GM19438 (cell line): ENCODE data around the gene VPS4A.
"Not testable (repeated sequence)": the region's sequence is repeated elsewhere in the genome, so short reads cannot be mapped to it uniquely, and the experiment has no call there.

ENCODE experiments used
- ATAC-seq: cut with Tn5 transposase; IDR thresholded peaks from one replicate; pipeline ENCODE4 v1.9.1; 2021; ENCODE audit warnings: low read depth; ENCODE audit not compliant: unreplicated experiment

The VPS4A gene

DNA sequence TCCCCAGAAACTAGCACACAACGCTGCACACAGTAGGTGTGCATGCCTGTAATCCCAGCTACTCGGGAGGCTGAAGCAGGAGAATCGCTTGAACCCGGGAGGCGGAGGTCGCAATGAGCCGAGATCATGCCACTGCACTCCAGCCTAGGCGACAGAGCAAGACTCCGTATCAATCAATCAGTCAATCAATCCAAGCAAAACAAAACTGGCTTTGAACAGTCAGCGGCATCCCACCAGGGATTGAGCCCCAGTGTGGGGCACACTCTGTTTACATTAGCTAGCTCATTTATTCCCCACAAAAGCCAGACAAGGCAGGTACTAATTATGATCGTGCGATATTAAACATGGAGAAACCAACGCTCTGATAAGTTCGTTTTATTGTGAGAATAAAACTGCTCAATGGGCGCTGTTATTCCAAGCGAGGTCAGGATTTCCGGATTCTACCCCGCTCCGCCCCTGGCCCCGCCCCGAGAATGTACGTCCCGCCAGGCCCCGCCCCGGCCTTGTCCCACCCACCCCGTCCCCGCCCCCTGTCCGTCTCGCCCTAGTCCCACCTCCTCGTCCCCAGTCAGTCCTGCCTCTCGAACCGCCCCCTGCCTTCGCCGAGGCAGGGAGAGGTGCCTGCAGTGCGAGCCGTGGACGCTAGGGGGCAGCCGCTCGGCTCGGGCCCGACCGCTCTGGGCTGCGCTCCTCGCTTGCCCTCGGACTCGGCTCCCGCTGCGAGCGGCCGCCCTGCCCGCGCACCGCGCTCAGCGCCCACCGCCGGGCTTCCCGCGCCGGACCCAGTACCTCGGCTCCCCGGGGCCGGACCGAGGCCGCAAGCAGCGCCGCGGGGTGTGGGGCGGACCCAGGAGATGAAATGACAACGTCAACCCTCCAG lies at the start of gene VPS4A:
Gene VPS4A (plus strand): TSS at position 698 of the 880 bp plus-strand sequence. CDS start 162 bp downstream, at position 860.
- peak; percentile 93 for ATAC-seq

DNA sequence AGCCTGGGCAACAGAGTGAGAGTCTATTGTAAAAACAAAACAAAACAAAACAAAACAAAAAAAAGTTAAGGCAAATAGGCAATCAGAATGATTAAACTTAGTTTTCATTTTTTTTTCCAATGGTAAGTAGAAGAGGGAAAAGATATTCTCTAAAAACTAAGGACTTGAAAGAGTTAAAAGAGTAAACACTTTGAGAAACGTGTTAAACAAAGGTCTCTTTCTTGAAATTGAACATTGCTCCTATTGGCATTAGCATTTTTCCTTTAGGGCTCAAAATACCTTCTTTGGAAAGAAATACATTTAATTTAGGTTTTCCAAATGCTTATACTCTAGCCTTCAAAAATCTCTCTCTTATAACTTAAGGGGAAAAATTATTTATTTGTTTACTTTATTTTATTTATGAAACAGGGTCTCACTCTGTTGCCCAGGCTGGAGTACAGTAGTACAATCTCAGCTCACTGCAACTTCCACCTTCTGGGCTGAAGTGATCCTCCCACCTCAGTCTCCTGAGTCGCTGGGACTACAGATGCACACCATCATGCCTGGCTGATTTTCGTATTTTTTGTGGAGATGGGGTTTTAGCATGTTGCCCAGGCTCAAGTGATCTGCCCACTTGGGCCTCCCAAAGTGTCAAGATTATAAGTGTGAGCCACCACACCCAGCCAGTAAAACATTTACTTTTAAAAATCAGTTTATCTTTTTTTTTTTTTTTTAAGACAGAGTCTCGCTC lies 44.7 kb upstream of the VPS4A start:
- ATAC-seq: no peak

DNA sequence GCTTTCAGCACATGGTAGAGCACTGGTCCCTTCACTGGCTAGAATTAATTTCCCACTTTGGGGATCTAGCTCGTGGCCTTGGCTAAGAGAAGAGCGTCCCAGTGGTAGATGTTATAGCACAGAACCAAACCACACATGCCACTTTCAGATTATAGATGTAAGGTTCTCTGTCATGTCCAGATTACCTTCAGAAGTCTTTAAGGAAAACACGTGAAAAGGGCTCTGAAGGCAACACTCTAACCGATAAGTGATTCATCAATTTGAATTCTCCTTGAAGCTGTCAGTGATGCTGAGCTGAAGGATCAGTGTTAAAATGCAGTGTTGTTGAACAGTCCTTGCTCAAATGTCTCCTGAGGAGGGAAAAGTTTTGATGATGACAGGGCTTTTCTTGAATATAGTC lies 43.5 kb upstream of the VPS4A start:
- no peak for ATAC-seq

DNA sequence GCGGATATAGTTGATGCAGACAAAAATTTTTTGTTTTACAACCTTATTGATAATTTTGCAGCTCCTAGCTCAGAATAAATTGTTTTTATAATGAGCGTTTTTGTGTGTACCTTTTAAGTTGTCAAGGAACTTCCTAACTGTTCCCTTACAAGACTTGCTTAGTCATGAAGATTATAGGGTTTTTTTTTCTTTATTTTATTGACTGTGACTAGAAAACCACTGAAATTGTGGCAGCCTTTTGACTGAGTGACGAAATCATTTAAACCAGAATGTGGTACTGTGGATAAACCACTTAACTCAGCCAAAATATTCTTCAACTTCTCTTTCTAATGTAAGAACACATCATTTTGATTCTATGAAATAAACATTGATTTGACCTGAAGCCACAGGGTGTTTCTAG lies 40.8 kb upstream of the VPS4A start:
- ATAC-seq: no peak

DNA sequence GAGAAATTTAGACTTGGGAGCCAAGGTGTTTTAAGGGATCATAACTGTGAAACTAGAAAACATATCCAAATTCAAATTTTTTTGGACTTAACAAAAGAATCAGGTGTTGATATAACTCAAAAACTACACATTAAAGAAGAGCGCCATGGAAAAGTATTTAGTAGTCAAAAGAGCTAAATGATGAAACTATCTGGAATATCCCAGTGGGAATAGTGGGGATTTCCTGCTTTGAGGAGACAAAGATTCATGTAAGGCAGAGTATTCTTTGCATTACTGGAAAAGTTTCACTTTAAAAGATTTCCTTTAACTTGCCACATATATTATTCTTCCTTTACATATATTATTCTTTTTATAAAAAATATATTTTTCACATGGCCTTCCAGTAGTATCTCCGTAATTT lies 40.3 kb upstream of the VPS4A start:
- ATAC-seq: no peak

DNA sequence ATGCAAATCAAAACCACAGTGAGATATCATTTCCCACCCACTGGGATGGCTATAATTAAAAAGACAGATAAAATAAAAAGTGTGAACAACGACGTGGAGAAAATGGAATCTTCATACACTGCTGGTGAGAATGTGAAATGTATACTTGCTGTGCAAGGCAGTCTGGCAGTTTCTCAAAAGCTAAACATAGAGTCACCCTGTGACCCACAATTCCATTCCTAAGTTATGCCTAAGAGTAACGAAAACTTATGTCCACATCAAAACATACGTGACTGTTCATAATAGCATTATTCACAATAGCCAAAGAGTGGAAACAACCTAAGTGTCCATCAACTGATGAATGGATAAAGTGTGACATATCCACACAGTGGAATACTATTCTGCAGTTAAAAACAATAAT lies 38.1 kb upstream of the VPS4A start:
- ATAC-seq: no peak

DNA sequence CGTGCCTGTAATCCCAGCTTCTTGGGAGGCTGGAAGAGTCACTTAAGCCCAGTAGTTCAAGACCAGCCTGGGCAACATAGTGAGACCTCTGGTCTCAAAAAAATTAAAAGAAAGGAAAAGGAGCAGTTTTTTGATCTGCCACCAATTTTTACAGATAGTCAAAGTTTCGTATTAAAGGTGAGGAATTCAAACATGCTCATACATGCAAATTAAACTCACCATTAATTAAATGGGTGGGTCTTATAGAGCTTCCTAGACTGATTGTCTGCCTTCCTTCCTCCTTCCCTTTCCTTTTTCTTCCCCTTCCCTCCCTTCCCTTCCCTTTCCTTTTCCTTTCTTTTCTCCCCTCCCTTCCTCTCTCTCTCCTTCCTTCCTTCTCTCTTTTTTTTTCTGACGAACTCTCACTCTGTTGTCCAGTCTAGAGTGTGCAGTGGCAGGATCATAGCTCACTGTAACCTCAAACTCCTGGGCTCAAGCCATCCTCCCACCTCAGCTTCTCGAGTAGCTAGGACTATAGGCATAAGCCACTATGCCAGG lies 36.4 kb upstream of the VPS4A start:
- ATAC-seq: no peak

DNA sequence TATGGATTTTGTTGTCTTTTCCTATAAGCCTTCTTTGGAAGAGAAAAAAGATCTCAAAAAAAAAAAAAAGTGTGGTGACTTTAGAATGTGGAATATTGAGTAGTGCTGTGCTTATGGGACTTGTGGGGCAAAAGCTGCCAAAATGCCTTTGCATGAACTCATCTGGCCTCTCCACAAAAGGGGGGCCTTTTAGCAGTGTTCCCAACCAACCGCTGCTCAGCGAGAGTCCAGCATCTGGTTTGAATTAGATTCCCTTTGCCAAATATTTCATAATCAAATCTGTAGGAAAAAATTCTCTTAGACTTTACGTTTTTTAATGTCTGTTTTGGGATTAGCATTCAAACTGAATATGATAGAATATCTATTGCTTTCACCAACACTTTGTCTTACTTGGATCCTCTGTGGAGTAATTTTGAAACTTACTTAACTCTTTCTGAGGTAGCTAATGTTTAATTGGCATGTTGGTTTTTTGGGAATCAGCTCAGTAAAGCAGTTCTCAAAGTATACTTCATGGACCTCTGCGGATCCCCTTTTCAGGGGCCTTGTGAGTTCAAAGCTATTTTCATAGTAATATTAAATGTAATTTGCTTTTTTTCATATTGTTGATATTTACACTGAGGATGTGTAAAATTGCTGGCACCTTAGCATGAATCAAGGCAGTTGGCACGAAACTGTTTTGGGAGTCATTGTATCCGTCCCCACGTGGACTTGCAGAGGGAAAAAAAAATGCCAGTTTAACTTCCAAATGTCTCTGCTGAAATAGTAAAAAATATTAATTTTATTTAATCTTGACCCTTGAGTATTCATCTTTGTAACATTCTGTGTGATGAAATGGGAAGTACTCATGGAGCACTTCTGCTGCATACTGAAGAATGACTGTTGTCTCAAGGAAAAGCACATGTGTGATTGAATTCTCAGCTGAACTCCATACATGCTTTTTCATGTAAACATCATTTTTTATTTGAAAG lies 34.7 kb upstream of the VPS4A start:
- no peak for ATAC-seq

DNA sequence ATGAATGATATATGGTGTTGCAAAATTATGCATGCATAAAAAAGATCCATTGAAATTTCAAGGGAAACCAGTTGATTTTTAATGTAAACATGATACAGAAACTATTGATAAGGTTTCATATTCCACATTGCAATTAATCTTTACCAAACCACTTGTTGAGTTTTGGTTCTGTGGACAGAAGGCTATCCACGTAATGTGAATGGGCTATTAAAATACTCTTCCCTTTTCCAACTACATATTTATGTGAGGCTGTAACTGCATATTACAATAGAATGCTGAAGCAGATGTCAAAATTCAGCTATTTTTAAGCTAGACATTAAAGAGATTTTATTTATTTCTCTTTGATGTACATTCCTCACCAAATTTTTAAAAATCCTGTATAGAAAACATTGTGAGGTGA lies 33.7 kb upstream of the VPS4A start:
- ATAC-seq: no peak

DNA sequence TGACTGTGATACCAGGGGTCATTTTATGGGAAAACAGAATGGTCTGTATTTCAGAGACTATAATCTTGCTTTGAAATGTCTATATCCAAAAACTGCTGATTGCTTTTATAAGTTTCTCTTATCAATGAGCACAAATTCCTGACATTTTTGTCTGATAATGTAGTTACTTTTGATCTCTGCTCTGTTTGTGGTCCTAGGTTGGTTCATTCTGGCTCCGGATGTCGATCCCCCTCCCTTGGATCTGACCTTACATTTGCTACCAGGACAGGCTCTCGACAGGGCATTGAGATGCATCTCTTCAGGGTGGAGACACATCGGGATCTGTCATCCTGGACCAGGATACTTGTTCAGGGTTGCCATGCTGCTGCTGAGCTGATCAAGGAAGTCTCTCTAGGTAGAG lies 27.3 kb upstream of the VPS4A start:
- ATAC-seq: no peak

DNA sequence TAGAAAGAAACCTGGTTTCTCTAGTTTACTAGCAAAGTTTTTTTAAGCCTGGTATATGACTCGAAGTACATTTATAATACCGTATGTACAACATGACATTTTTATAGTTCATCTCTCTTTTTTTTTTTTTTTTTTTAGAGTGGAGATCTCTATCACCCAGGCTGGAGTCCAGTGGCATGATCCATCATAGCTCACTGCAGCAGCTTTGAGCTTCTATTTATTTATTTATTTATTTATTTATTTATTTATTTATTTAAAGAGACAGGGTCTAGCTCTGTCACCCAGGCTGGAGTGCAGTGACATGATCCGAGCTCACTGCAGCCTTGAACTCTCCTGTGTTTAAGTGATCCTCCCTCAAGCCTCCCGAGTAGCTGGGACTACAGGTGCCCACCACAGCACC lies 25.9 kb upstream of the VPS4A start:
- ATAC-seq: no peak

DNA sequence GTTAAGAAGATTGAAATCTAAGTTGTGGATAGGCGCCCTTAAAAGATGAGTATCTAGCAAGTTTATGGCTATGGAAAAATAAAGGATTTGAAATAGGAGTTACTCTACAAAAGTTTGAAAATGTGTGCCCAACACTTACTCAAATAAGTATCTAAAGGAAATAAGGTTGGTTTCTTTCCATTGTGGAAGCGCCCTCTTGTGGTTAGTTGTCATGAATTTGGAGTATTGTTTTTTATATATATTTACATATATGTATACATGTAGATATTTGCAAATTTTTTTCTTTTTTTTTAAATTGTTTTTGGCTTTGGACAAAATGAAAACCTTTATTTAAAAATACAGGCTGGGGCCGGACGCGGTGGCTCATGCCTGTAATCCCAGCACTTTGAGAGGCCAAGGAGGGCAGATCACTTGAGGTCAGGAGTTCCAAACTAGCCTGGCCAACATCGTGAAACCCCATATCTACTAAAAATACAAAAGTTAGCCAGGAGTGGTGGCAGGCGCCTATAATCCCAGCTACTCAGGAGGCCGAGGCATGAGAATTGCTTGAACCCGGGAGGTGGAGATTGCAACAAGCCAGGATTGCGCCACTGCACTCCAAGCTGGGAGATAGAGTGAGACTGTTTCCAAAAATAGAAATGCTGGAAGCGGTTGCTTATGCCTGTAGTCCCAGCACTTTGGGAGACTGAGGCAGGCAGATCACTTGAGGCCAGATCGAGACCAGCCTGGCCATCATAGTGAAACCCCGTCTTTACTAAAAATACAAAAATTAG lies 24.0 kb upstream of the VPS4A start:
- ATAC-seq: no peak

DNA sequence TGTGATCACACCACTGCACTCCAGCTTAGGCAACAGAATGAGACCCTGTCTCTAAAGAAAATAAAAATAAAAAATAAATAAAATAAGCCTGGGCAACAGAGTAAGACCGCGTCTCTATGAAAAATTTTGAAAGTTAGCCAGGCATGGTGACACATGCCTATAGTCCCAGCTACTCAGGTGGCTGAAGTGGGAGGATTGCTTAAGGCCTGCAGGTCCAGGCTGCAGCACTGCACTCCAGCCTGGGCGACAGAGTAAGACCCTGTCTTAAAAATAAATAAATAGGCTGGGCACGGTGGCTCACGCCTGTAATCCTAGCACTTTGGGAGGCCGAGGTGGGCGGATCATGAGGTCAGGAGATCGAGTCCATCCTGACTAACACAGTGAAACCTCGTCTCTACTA lies 19.5 kb upstream of the VPS4A start:
- not testable (repeated sequence) for ATAC-seq

DNA sequence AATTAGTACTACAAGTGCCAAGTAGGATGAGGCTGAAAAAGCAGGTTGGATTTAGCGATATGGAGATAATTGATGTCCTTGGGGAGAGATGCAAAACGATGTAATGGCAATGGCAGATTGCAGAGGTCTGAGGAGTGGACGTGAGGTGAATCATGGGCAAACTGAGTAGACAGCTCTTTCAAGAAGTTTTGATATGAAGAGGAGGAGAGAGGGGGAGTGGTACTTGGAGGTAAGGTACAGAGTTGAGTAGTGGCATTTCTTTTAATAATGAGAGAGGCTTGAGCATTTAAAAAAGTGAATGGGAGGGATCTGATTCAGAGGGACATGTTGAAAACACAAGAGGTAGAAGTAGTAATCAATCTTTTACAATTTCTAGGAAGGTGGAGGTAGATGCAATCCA lies 17.7 kb upstream of the VPS4A start:
- ATAC-seq: no peak

DNA sequence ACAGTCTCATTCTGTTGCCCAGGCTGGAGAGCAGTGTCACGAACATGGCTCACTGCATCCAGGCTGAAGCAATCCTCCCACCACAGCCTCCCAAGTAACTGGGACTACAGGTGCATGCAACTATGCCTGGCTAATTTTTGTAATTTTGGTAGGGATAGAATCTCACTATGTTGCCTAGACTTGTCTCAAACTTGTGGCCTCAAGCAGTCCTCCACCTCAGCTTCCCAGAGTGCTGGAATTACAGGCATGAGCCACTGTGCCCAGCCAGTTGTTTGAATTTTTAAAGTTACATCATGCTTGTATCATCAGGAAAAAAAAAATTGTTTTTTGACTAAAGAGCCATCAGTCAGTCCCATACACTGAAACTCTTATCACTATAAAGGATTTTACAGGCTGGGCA lies 17.1 kb upstream of the VPS4A start:
- no peak for ATAC-seq

DNA sequence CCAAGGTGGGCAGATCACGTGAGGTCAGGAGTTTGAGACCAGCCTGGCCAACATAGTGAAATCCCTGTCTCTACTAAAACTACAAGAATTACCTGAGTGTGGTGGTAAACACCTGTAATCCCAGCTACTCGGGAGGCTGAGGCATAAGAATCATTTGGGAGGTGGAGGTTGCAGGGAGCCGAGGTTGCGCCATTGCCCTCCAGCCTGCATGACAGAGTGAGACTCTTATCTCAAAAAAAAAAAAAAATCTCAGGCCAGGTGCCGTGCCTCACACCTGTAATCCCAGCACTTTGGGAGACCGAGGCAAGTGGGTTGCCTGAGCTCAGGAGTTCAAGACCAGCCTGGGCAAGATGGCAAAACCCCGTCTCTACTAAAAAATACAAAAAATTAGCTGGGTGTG lies 14.4 kb upstream of the VPS4A start:
- not testable (repeated sequence) for ATAC-seq

DNA sequence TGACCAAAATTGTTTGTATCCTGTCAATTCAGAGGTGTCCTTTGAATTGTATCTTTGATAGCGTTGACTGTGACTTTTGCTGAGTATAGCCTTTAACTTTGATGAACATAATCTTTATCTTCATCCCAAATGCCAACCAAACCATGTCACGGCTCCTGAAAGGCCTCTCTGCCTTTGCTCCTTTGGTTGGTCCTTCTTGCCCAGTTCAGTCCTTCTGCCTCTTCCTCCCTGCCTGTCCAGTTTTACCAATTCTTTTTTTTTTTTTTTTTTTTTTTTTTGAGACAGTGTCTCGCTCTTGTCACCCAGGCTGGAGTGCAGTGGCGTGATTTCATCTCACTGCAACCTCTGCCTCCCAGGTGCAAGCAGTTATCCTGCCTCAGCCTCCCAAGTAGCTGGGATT lies 12.9 kb upstream of the VPS4A start:
- ATAC-seq: no peak

DNA sequence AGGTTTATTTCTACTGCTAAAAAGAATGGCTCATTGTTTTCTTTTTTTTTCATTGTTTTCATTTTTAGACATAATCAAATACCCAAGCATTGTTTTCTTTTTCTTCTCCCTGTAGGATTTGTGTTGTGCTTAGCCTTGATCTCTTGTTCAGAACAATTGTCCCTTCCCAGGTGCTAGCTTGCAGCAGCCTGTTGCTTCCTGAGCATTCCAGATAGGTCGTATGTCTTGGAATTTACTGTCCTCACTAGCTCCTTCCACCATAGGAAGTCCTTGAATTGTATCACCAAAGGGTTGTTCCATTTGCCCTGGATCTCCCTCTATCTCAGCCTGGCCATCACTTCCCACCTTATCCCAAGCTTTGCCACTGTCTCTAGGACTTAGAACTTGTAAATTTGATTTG lies 10.0 kb upstream of the VPS4A start:
- no peak for ATAC-seq

DNA sequence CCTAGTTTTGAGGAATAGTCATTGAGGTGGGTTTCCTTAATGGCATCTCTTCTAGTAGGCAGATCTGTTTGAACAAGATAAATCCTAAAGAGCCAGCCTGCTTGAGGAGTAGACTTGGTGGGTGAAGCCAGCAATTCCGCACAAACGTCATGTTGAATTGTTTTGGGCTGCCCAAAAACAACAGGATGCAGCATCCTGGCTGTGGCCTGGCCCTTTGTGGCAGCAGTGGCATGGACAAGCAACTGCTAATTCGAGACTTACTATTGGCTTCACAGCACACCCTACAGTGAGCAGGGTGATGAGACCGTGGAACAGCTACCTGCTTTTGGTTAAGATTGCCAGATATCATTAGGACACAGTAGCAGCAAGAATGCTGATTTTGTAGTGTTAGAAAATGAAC lies 9.3 kb upstream of the VPS4A start:
- ATAC-seq: no peak

DNA sequence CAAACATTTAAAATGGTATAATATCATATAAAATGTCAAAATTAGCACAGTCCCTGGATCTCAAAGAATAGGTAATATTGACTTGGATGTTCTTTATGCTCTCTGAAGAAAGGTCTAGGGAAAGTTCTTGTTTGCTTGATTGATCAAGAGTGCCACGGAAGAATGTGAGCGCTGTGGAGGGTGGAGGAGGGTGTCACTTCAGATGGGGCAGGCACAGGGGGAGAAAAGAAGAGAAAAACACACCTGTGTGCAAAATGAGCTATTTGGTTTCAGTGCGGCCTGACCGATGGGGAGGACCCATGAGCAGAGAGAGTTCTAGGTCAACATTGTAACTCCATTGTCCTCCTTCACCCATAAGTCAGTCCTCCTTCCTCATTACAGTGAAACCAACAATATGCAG lies 8.8 kb upstream of the VPS4A start:
- ATAC-seq: no peak
